ENCODE results near the gene RBX1.
A peak's percentile ranks its signal among the peaks of the same experiment; 100 is the strongest.
"Not testable (repeated sequence)": the region's sequence is repeated elsewhere in the genome, so short reads cannot be mapped to it uniquely, and the experiment has no call there.

The RBX1 gene

DNA sequence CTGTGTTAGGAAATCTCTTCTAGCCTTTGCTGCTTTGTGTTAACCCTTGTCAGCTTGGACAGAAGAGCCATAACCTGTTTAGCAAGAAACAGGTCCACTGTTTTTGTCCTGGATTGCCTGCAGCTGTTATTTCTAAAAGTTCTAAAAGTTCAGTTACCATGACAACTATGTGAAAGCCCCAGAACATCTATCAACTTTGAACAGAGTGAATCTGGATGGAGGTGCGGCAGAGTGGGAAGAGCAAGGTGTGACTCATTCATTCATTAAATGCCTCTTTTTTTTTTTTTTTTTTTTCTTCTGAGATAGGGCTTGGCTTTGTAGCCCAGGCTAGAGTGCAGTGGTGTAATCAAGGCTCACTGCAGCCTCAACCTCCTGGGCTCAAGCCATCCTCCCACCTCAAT, 50.5 kb downstream of the RBX1 start:
- ChIA-PET CTCF (interaction anchor here (0.6 to 0.9 kb wide), 2 partner anchors 79 to 1394 kb away, joined by 3 to 4 read pairs; no protein-coding TSS in a partner anchor), POLR2A (interaction anchor here (1.2 kb wide), 1 partner anchor 20 kb away, joined by 20 read pairs; no protein-coding TSS in a partner anchor)
- TF ChIP-seq ZNF629 (tag by site-specific recombination; IDR thresholded peaks at IDR 0.05) (0 out of 2 replicates have a peak, but pooled peaks have one; percentile 9), ZNF362 (tag by site-specific recombination; IDR thresholded peaks at IDR 0.05) (peak; percentile 87), GFI1B (tag by site-specific recombination; IDR thresholded peaks at IDR 0.05) (no peak), SCRT1 (tag by site-specific recombination; IDR thresholded peaks at IDR 0.05; ENCODE audit: borderline replicate concordance) (no peak), BCL11A (tag by site-specific recombination; IDR thresholded peaks at IDR 0.05; ENCODE audit: low read depth) (no peak), MZF1 (tag by site-specific recombination; IDR thresholded peaks at IDR 0.05; ENCODE audit: borderline replicate concordance) (no peak), ZFHX2 (tag by site-specific recombination; conservative IDR thresholded peaks at IDR 0.05) (peak; percentile 31; the same call in 1 of the 2 replicates), ZNF560 (tag by site-specific recombination; IDR thresholded peaks at IDR 0.05; ENCODE audit: borderline replicate concordance) (no peak), ZNF837 (tag by site-specific recombination; IDR thresholded peaks at IDR 0.05) (no peak), ELK4 (IDR thresholded peaks at IDR 0.05; ENCODE audit: borderline replicate concordance, low read depth, low read length) (no peak), ZNF274 (IDR thresholded peaks at IDR 0.05; ENCODE audit: low read length) (no peak), ZNF274 (tag by site-specific recombination; IDR thresholded peaks at IDR 0.05; ENCODE audit: borderline replicate concordance) (no peak), EGR2 (tag by site-specific recombination; IDR thresholded peaks at IDR 0.05; ENCODE audit: low read depth) (peak; percentile 55; the same call in 1 of the 2 replicates), ZNF341 (tag by site-specific recombination; IDR thresholded peaks at IDR 0.05; ENCODE audit: low read depth) (peak; percentile 82), ZNF335 (tag by site-specific recombination; conservative IDR thresholded peaks at IDR 0.05) (peak; percentile 32; the same call in 1 of the 2 replicates), ZNF639 (tag by site-specific recombination; IDR thresholded peaks at IDR 0.05) (no peak), ZNF133 (tag by site-specific recombination; IDR thresholded peaks at IDR 0.05) (no peak), ZNF433 (tag by site-specific recombination; IDR thresholded peaks at IDR 0.05; ENCODE audit: low read depth) (no peak), ZNF248 (tag by site-specific recombination; IDR thresholded peaks at IDR 0.05) (no peak), PRDM1 (tag by site-specific recombination; IDR thresholded peaks at IDR 0.05) (peak; percentile 63)
- TF ChIP-seq, protein P1, sequence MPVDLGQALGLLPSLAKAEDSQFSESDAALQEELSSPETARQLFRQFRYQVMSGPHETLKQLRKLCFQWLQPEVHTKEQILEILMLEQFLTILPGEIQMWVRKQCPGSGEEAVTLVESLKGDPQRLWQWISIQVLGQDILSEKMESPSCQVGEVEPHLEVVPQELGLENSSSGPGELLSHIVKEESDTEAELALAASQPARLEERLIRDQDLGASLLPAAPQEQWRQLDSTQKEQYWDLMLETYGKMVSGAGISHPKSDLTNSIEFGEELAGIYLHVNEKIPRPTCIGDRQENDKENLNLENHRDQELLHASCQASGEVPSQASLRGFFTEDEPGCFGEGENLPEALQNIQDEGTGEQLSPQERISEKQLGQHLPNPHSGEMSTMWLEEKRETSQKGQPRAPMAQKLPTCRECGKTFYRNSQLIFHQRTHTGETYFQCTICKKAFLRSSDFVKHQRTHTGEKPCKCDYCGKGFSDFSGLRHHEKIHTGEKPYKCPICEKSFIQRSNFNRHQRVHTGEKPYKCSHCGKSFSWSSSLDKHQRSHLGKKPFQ (tag by site-specific recombination; IDR thresholded peaks at IDR 0.05) = 0 out of 2 replicates have a peak, but pooled peaks have one; percentile 27
- Histone ChIP-seq H3K9me3 (ENCODE audit: control insufficient read depth, insufficient read depth, low read depth, low read length) (no peaks in the 10 kb centered on the region), H3K4me1 (ENCODE audit: control insufficient read depth, insufficient read depth, low read length) (no peaks in the 10 kb centered on the region), H3K27ac (ENCODE audit: extremely low read depth, low read depth, low read length) (no peak overlapping the region), H3K36me3 (ENCODE audit: control insufficient read depth in 2 of 2, insufficient read depth in 1 of 2, low read length in 2 of 2) (no peaks in the 10 kb centered on the region; a peak in 1 of 3 replicates), H3K4me3 (ENCODE audit: low read depth, low read length) (no peak overlapping the region)

GRCh38 chr22:41002386-41002785, 51.2 kb downstream of the RBX1 start:
- ChIA-PET POLR2A (interaction anchor here (0.6 to 1.9 kb wide), 2 partner anchors 51 to 375 kb away, joined by 3 to 8 read pairs; partner anchors contain the start of gene RBX1), CTCF (interaction anchor here (0.6 kb wide), 1 partner anchor 356 kb away, joined by 3 read pairs; no protein-coding TSS in a partner anchor)
- H3K4me1 ChIP-seq (ENCODE audit: control insufficient read depth, insufficient read depth, low read length); H3K9me3 ChIP-seq (ENCODE audit: control insufficient read depth, insufficient read depth, low read depth, low read length); H3K36me3 ChIP-seq (ENCODE audit: control insufficient read depth in 2 of 2, insufficient read depth in 1 of 2, low read length in 2 of 2); H3K27ac ChIP-seq (ENCODE audit: extremely low read depth, low read depth, low read length); H3K4me3 ChIP-seq (ENCODE audit: low read depth, low read length): not testable (repeated sequence)

All from HEK293 (cell line).